GM21825 (cell line): ENCODE data around the gene EPHB6.

Experiments
- ATAC-seq: cut with Tn5 transposase; IDR thresholded peaks from one replicate; pipeline ENCODE4 v1.9.1; 2021; ENCODE audit warnings: mild to moderate bottlenecking, moderate library complexity; ENCODE audit not compliant: unreplicated experiment

The EPHB6 gene

DNA sequence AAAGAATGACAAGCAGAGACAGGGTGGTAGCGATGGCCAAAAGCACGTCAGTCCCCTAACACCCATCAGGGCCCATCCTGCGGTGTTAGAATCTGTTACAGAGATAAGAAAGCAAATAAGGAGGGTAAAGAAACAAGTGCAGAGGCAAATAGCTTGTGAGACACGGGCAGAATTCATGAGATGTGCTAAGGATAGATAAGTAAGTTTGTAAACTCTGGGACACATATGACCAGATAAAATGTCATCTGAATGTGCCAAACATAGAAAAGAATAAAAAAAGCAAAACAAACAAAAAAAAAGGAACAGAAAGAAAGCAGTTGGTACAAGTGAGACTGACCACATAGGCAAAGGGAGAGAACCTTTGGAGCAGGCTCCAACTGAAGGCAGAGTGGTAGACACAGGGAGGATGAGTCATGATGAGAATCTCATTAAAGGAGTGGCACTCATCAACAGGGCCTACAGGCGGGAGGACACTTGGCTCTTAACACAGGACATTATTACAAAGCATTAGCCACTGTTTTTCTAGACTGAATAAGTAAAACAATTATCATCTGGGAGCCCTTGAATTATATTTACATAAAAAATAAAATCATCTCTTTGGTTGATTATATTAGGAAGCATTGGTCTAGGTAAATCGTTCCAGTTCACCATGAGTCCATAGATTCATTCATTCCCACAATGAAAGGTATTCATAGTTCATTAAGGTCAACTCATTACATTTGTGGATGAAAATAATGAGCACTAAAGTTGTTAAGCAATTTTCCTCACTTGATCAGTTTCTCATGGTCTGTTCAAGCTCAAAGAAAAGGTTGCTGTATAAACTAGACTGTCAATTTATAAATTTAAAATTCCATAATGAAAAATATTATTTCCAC is 21.5 kb upstream of the EPHB6 start:
- ATAC-seq, result peak; percentile 84

DNA sequence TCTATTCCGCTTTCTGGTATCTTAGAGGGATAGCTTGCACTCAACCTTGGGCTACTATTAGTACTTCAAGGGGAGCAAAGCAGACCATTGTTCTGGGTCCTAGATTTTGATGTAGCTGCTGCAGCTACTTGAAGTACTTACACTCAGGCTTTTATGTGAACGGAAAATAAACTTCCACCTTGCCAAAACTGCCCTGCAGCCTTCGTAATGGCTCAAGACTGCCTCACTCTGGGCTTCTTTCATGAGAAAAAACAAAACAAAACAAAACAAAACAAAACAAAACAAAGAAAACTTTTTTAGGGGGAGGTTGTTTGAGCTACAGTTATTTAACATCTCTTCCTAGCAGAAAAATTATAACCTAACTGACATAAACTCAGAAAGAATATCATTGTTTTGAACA is 19.4 kb upstream of the EPHB6 start:
- no peak for ATAC-seq

DNA sequence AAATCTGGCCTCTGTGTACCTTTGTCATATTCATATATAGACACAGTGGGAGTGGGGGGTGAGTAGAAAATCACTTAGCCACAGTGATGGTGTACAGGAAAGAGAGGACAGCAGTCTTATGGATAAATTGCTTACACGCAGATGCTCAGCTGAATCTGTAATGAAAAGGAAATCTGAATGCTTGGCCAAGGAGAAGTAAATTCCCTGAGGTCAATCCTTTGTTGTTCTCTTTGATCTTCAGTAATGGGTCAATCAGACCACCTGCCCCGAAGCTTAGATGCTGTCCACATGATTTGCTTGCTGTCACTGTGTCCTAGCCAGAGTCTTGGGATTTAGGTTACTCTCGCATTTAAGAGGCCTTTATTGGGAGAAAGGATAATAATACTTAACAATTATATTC is 18.4 kb upstream of the EPHB6 start:
- no peak for ATAC-seq

DNA sequence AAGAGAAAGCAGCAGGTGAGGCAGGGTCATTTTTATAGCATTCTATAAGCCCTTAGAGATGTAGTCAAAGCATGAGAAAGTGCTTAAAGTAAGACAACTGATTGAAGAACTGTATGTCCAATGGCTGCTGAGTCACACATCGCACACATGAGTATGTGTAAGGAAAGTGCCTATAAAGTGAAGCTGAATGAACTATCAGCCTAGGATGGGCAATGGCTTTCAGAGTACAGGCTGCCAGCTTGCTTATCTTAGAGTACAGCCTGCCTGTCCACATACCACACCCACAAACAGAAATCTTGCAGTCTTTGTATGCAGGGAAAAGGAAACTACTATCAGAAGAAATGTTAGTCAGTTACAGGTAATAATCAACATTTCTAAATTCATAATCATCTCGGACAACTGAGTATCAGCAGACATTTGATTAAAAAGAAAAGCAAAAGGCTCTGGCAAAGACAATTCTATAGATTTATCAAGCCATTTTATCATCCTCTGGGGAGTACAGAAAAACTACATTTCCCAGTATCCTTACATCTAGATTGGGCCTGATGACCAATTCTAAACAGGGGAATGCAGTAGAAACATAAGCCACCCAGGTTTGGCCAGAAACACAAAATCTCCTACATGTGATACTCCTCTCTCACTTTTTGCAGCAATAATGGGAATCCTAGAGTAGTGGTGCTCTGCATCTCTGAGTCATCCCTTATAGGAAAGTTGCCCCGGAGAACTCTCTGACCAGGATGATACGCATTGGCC is 16.2 kb upstream of the EPHB6 start:
- ATAC-seq, result no peak

DNA sequence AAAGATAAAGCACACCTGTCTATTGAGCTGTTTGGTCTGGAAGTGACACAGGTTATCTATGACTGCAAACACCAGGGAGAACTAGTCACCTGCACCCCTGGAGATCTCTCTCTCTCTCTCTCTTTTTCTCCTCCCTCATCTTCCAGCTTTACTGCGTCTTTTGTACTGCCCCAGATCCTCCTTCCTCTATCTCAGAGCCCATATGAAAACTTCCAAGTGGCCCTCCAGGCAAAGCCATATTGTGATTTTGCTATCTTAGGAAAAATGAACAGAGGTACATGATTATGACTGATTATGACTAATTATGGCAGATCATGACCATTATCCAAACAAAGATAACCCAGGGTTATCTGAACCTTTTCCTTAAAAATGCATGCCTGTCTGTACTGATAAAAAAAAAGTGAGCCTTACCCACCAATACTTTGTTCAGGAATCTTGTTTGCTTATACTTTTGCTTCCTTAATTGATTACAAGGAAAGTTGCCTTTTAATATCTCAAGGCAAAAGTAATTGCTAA is 12.6 kb upstream of the EPHB6 start:
- ATAC-seq, result no peak

DNA sequence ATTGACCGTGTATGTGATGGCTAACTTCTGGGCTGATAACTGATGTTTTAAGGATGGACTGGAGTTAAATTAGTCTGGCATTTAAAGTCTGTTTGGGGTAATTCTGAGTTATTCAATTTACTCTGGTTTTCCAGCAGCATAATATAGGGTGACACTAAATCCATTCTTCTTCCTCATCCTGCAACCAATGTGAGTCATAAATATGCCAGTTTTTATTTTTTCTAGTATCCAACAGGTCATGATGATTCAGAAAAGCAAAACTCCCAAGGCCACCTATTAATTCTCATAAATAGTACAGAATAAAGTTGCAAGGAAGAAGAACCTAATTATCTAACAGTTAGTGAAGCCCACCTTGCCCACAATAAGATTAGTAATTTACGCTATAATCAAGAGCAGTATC is 7.5 kb upstream of the EPHB6 start:
- no peak for ATAC-seq

DNA sequence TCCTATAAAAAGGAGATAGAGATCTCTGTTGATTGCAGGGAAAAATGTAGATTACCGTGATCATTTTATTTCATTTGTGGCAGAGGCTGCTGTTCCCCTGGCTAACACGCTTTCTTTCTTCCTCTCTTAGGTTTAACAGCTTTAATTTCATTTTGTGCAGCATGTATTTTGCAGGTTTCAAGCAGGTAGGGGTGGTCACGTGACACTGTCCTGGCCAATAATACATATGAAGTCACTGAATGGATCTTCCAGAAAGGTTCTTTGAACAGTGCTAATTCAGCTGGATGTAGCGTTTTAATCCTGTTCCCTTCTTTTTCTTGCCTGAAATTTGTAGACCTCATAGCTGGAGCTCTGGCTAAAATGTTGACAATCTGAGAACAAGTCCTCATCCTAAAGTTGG is 3.6 kb upstream of the EPHB6 start:
- no peak for ATAC-seq

DNA sequence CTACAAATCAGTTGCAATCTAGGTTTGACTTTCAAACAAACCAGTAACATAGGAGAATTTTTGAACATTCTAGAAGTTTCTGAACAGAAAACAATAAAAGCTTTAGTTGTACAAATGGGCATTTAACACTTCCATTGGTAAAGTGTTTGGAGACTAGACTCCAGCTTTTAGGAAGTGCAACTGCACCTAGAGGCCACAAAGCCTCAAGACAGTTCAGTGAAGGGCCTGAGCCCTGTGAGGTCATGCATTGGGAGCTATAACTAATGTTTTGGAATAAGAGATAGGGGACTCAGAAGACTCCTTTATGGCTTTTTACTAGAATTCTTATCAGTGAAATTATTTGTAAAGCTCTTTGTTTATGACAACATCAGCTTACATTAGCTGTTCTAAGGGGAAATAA is 3.0 kb upstream of the EPHB6 start:
- no peak for ATAC-seq

DNA sequence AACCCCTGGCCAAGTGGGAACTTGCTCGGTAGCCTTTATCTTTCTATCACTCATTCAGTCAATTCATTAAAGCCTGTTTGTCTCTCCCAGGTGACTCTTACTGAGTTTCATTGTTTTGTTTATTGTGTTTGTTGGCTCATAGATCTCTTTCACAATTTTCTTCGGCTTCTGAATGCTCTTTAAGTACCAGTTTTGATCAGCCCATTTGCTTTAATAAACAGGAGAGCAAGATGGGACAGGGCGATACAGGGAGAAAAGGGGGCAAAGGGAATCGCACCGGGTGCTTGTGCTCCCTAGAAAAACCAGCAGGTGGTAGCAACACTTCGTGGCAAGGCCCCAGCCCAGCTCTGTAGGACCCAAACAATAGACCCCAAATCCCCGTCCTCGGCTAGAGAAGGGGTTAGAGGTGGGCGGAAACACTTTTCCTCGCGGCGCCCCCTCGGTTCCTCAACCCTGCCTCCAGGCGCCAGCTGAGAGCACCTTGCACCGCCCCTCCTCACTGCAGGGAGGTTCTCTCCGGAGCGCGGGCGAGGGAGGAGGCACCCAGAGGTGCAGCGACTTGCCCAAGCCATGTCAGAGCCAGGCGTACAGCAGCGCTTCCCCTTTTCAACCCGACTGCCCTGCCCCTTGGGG is 1.0 kb upstream of the EPHB6 start:
- peak; percentile 77 for ATAC-seq

DNA sequence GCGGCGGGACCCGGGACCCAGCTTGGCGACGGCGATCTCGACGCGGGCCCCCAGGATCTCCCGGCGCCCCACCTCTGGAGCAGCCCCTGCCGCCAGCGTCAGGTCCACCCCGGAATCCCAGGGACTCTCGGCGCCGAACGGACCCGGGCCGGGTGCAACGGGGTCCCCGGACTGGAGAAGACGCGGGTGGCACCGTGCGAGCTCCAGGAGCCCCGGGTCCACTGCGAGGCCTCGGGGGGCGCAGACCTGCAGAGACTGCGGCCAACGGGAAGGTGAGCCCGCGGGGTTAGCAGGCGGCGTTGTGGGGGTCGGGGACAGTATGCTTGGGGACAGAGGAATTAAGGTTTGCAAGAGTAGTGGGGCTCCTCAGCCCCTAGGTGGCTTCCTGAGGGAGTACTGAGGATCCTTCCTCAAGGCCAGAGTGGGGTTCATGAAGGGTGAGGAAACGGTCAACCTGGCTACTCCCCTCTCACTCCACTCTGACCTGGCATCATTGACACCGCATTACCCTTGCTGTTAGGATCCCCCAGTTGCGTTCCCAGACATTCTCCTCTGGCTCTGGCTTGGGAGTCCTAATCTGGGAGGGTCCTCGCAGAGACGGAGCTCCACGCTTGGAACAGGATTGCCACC is 353 bp downstream of the EPHB6 start:
- peak; percentile 10 for ATAC-seq

DNA sequence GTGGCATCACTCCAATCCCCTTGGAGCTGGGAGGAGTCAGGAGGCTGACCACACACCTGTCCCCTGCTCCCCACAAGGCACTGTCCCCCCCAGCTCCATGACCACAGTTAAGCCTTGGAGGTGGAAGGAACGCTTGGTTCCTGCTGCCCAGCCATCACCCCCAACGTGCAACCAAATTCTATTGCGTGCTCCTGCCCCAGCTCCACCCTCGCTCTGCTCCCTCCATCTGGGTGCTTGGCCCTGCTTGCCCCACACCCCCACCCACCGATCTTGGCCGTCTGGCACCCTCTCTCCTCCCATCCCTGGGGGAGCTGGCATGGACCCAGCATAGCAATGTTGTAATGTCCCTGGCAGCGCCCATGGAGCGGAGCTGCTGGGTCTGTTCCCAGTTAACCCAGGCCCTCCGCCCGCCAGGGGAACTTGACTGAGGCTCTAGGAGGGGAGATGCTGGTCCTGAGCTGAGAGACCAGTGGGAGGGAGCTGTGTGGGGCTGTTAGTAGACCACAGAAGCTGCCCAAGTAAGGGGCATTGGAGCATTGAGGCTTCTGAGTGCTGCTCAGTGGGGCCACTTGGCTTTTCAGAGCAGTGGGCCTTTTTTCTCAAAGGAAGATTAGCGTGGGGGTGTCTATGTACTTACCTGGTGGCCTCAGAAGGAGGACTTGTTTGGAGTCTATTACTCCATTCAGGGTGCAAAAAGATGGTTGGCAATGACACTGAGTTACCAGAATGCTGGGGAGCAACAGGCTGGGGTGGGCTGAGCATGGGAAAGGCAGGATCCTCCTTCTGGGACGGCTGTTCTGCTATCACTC is 1.1 kb downstream of the EPHB6 start:
- no peak for ATAC-seq

DNA sequence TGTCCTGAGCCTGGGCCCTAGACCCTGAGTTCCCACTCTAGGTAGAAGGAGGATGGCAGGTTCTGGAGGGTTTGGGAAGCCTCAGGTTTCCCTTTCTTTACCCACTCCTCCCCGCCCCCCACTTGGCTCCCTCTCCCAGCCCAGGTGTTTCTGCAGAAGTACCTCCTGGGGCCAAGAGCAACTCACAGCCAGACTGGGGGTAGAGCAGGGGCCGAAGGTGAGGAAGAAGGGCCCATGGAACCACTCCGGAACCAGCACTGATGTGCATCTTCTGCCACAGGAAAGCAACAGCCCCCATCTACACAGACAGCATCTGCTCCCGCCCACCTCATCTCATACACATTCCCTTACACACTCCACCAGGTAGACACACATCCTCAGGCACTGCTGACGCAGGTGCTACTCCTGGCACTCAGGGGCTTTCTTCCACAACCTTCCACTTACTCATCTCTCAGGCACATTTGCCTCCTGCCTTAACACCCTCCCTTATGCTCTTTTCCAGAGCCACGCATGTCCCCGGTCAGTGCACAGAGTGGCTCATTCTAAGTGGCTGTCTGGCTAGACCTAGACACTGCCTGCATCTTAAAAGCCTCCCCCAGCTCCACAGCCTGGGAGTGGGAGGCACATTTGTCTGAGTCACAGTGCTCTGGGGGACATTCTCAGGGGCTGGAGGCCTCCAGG is 1.8 kb downstream of the EPHB6 start:
- no peak for ATAC-seq

DNA sequence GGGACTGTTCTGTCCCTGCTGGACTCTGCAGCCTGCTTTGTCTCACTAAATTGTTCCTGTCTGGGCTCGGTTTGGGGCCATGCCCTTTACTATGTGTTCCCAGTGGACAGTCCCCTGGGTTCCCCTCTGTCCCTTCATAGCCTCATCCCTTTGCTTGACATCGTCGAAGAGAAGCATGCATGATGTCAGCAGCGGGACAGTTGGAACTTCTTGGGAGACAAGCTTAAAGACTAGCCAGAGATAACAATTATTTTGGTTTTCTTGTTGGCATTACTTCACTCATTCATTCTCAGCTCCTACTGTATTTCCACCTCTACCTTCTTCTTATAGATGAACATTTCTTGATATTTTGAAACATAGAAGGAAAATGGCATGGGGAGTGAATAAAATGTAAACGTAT is 2.7 kb downstream of the EPHB6 start:
- no peak for ATAC-seq

DNA sequence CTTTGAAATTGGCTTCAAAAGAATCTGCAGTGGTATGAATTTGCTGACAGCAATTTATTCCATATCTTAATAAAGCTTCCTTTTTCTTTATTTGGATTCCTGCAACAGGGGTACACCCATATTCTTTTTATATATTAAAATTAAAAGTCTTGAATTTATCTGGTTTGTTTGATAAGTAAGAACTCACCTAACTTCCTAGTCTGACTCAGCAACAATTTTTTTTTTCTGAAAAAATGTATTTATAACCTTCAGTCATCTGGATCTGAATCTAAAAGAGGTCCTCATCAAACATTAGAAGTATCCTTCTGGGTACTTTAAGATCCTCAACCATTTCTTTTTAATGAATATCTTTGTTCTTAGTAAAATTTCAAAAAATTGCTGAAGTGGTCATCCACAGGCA is 4.5 kb downstream of the EPHB6 start:
- ATAC-seq, result no peak

DNA sequence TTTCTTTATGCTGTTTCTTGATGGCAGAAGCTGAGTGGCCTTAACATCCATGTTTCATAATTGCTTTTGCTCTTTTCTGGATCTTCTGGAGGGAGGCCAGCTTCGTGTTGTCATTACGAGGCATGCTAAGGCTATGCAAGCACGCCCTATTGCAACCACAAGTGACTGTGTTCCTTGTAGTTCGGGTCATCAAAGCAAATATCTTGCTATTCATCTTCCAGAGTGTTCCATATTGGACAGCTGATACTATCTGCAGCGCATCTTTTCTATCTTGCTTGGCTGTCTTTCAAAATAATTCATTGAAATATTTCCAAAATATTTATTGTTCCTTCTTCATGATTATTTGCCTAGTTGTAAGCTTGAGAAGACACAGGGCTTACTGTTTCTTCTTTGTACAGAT is 5.0 kb downstream of the EPHB6 start:
- ATAC-seq, result no peak

DNA sequence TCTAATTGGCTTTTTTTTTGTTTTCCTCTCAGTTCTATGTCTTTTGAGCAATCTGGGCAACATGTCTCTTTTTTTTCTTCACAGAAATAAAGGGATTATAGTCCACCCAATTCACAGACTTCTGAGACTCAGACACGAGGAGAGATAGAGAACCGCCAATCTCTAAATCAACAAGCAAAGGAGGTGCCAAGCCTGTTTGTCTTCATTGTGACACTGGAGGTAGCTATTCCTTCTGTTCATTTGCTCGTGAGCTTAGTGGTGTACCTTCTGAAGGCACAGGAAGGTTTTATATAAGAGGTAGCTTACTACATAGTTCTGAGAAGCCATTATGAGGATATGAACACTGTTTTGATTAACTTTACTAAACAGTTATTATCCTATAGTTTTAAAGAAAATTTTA is 6.1 kb downstream of the EPHB6 start:
- no peak for ATAC-seq

DNA sequence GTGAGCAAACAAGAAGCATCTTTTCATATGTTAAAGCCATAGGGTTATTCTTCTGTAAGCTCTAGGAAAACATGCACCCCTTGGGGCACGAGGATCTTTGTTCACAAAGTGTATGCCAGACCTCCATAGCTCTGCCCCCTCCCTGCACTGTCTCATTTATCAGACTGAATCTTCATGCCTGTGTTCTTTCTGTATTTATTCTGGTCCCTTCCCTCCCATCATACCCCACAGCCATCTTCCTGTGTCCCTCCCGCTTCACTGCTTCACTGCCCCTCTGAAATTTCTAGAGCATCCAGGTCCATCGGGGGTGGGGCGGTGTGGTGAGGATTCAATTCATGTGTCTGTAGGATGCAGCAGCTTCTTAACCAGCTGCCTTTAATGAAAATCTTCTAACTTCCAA is 7.5 kb downstream of the EPHB6 start:
- no peak for ATAC-seq

DNA sequence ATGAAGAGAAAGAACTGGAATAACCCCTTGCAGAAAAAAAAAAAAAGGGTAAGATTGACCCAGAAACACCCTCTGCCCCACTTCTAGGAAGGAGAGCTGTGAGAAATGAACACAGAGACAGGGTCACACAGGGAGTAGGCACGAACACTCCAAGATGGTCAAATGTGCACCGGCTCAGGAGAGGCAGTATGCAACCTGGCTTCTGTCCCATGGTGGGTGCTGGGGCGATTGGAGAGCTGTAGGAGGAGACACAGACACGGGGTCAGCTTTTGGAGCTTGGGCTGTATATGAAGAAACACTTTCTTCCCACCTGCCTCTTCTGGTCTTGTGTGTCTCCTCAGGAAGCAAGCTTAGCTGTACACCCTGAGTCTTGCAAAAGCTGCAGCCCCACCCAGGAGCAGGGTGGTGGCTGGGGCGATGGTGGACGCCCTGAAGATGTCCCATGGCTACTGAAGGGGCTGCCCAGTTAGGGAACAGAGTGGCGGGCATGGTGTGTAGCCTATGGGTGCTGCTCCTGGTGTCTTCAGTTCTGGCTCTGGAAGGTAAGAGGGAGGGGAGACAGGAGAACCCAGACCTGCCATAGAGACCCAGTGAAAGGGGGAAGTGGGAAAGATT is 8.0 kb downstream of the EPHB6 start:
- ATAC-seq, result no peak

DNA sequence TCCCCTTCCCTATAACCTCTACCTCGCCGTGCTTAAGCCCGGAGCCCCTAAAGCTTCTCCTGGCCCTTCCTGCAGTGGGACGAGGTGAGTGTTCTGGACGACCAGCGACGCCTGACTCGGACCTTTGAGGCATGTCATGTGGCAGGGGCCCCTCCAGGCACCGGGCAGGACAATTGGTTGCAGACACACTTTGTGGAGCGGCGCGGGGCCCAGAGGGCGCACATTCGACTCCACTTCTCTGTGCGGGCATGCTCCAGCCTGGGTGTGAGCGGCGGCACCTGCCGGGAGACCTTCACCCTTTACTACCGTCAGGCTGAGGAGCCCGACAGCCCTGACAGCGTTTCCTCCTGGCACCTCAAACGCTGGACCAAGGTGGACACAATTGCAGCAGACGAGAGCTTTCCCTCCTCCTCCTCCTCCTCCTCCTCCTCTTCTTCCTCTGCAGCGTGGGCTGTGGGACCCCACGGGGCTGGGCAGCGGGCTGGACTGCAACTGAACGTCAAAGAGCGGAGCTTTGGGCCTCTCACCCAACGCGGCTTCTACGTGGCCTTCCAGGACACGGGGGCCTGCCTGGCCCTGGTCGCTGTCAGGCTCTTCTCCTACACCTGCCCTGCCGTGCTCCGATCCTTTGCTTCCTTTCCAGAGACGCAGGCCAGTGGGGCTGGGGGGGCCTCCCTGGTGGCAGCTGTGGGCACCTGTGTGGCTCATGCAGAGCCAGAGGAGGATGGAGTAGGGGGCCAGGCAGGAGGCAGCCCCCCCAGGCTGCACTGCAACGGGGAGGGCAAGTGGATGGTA is 9.2 kb downstream of the EPHB6 start:
- no peak for ATAC-seq
